NCI-H1930 (cell line): ENCODE data around the gene ENTREP3.

ENCODE experiments used
- DNase-seq, 2 experiments: peaks; one replicate each; lab custom pipeline; 2025; lab: John Stamatoyannopoulos, UW

Gene ENTREP3

DNA sequence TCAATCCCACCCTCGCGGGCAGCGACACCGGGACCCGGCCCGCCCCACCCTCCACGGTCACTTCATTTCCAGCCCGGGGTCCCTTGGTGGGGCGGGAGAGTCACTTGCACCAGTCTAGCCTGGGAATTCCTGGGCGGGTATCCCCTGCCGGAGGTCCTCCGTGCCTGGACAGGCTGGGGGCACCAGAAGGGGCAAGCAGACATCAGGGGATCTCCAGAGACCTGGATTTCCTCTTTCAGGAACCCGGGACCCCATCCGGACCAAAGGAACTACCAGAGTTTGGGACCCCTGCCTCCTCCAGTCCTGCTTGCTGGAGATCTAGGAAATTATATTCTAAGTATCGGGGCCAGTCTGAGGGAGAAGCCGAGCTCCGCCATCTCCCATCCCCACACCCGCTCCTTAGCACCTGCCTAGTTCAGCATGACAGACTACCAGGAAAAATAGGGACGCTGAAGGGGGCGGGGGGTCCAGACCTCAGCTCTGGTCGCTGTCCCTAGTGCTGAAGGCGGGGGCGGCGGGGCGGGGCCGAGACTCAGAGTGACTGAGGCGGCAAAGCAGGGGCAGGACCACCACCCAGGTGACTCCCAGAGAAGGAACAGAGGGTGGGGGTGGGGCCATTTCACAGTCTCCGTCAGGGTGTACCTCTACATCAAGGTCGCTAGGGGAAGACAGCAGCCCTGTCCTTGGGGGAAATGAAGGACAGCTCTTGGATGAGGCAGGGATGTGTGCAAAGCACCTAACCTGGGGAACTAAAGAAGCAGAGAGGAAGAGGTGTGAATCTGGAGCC is 22.8 kb upstream of the ENTREP3 start:
- peak; percentile 24 to 43 for DNase-seq

DNA sequence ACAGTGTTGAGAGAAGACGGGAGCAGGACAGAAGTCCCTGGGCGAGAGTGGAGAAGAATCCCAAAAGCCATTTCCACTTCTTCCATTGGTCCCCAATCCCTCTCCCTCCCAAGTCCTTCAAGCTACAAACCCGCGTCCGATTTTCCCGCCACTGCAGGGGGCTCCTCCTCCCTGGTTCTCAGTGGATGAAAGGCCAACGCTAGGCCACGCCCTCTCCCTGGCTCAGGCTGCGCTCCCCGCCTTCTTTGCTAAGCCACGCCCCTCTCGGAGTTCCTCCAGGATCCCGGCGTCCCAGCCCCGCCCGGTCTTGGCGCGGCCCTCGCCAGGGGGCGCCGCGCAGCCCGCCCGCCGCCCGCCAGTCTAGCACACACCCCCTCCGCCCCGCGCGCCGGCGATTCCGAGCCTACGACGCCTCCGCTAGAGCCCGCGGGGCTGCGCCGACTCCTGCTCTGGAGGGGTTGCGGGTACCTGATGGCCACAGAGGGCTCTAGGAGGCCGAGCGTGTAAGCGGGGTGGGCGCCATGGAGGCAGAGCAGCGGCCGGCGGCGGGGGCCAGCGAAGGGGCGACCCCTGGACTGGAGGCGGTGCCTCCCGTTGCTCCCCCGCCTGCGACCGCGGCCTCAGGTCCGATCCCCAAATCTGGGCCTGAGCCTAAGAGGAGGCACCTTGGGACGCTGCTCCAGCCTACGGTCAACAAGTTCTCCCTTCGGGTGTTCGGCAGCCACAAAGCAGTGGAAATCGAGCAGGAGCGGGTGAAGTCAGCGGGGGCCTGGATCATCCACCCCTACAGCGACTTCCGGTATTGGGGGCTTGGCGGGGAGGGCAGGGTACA is 22.0 kb upstream of the ENTREP3 start, which contains the start of gene HCN3:
Gene HCN3, plus strand, starts transcription at position 394 of the 832 bp plus-strand sequence. Its CDS starts 128 bp downstream, at position 522.
- DNase-seq: peak; percentile 97

DNA sequence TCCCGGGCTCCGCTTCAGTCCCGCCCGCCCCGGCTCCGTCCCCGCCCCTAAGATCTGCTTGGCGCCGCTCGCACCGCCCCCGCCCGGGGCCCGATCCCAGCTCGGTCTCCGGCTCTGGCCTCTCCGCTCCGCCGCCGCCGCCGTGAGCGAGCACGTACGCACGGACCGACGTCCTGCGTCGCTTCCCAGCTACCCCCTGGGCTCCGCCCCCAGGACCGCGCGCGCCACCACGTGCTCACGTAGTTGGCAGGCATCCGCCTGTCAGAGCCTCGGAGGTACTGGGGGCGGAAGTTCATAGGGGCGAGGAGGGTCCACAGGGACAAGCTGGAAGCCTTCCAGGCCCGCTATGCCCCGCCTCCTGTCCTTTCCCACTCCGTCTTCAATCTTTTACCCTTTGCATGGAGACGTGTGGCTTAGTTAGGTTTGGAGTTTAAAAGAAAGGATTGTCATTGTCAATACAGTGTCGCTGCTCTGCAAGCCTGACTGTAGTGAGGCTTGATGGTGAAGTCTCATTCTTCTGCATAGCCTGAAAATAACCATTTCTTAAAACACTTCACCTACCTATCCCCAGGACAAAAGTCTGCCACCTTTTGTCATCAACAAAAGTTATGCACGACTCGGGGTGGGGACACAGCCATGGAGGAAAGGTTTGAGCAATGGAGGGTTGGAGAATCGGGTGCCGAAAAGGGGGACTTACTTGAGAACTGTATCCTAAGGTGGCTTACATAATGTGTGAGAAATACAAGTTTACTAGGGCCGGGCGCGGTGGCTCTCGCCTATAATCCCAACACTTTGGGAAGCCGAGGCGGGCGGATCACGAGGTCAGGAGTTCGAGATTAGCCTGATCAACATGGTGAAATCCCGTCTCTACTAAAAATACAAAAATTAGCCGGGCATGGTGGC is 18.3 kb upstream of the ENTREP3 start, which contains the start of gene CLK2:
Gene CLK2, minus strand, starts transcription at position 162 of the 903 bp plus-strand sequence. CDS start 2,527 bp downstream, outside the sequence.
- DNase-seq: peak; percentile 93 to 95

DNA sequence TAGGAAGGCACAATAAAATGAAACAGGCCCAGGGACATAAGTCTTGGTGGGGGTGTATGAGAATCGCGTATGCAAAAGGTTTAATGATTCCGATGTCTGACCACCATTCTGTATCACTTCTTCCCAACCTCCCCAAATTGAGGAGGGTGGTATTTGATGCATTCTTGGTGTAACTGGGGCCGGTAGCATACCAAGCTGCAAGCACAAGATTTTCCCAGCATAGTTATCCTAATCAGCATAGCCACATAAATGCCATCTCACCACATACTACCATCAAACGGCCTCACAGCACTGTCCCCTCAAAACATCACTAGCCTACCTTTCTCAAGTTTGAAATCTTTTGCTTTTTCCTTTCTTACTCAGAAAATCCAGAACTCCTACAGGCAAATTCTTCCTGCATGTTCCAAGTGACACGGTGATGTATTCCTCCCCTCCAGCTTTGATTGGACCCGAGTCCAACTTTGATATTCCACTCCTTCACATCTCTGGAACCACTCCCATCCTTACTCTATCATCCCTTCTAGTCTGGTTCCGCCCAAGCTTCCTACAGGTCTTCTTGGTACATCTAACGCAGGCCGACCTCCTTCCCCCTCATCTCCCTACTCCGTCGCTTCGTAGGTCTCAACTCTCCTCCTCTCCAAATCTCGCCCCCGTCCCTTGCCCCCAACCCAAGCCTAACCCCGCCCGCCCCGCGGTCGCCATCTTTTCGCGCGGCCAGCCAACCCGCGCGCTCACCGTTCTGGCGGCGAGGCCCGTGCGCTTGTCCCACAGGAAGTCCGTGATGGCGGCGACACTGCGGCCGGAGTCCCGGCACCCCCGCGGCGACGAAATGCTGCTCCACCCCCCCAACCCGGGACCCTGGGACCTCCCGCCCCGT is 17.4 kb upstream of the ENTREP3 start:
- peak; percentile 62 to 73 for DNase-seq

DNA sequence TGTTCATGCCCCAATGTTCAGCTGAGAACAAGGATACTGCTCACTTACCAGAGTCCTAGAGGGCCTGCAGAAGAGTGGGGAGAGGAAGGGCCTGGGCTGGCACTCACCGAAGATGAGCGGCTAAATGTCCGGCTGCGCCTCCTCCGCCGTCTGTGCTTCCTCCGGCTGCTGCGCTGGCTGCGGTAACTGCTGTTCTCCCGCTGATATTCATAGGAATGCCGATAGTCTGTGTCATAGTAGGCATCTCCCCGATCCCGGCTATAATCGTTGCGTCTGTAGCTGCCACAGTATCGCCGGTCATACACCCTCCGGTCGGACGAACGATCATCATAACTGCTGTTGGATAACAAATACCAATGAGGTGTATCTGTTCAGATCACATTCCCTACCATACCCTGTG is 14.1 kb upstream of the ENTREP3 start:
- DNase-seq: no peak

DNA sequence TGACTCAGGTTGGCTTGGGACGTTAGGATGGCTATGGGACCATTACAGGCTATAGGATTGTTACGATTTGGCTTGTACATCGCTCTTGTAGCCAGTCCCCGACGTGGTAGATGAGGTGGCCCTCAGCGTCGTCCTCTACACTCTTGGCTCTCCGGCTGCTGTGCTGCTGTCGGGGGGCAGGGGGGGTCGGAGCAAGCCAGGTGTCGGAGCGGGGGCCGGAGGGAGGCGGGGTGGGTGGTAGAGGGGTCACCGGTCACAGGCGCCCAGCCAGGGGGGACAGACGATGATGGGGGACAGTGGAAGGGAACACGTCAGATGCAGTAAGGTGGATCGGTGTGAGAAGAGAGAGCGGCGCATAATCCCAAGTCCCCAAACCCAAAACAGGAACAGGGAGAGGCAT is 13.3 kb upstream of the ENTREP3 start:
- no peak for DNase-seq

DNA sequence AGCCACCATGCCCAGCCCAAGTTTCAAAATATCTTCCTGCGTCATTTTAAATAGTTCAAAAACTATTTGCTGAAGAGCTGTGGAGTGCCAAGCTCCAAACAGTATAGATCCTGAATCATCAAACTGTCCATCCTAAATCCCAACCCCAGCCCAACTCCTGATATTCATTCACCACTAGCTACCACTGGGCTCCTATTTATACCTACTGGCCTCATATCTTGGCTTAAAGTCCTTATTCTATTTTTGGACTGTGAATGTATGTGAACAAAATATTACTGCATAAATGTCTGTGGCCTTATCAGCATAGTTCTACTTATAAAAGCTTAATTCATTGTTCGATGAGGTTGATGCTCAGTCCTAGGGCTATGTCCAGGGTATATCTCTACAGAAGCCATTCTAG is 12.1 kb upstream of the ENTREP3 start:
- DNase-seq: no peak

DNA sequence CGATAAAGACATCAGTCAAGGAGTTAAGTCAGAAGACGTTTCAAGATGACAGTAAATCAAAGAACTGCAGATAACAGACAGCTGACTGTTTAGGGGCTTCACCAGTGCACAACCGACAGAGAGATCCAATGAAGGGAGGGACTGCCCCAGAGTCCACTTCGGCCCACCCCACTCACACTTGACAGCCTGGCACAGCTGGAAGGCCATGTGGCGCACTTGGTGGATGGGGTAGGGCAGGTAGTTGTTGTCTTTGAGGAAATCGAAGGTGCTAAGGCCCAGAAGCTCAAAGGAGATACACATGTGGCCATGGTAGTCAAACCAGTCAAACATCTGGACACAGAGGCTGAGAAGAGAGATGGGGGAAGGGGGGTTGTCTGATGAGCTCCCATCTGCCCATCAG is 11.3 kb upstream of the ENTREP3 start:
- no peak for DNase-seq

DNA sequence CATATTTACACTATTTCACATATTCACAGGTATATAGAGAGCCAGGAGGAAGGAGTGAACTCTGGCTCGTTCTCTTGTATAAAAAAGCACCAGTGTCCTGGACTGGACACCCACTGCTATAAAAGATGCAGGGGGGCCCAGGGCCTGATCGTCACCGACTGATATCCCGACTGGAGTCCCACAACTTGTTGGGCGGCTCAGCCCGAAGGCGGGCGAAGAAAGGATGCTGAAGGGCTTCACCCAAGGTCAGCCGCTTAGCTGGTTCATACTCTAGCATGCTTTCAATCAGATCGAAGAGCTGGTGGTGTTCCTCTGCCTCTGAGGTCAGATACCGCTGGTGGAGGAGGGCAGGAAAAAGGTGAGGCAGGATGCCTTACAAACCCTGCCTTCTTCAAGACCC is 7.8 kb upstream of the ENTREP3 start:
- DNase-seq: no peak

DNA sequence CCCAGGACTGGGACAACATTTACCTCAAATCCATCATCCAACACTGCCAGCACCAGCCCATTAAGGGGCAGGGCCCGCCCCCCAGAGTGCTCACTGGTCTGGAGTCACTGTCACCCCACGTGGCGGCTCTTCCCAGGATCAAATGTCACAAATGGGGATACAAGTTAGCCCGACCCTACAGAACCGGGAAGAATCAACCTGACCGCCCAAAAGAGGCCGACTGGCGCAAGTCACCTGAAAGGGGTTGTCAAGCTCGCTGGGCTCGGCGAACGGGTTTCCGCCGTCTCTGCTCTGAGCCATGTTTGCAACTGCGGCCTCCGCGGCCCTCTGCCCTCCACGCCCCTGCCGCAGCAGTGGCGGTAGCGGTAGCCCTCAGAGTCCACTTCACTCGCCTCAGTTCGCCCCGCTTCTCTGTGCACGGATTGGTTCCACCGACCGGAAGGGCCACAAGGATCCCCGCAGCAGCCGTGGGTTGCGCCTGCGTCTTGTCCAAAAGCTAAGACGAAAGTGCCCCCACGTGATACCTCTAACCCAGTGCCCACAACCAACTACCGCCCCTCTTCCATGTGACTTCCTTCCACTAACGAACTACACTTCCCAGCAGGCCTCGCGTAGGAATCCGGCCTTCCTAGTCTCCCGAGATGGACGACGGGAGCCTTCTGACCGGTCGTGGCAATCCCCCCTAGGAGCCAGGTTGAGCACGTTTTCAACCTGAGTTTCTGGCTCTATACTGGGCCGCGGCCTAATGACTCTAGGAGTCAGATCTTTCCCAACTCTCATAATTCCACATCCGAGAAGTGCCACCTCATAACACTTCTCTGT is 6.8 kb upstream of the ENTREP3 start, which contains the start of gene SCAMP3:
Gene SCAMP3, minus strand, starts transcription at position 509 of the 822 bp plus-strand sequence. Its CDS starts 209 bp downstream, at position 300.
- peak; percentile 94 for DNase-seq

DNA sequence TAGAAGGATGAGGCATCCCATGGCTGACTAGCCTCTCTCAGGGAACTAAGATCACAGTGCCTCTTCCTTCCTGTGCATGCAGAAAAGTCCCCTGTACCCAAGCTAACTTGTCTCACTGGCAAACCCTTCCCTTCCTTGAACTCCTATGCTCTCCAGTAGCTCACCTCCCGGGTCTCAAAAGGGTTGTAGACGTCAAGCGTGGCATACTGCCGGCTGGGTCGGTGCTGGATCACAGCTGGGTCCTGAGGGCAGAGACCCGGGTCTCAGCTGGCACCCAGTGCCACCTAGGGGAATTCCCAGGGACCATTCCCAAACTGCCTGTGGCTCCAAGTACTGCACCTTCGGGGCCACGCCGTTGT is 6.2 kb upstream of the ENTREP3 start:
- DNase-seq: no peak

DNA sequence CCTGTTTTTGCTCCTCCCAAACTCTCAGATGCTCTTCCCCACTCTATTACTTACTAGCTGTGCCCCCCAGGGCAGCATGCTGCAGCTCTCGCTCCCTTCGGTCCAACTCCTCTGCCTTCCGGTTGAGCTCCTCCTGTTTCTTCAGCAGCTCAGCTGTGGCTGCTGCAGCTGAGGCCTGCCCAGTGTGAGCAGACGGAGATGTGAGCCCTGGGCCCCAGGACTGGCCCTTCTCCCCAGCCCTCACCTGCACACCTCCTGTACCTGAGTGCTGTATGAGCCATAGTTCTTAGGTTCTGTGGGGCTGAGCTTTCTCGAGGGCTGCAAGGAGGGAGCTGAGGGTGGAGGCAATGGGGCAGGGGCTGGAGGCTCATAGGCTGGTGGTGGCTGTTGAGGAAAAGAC is 5.0 kb upstream of the ENTREP3 start:
- DNase-seq: no peak

DNA sequence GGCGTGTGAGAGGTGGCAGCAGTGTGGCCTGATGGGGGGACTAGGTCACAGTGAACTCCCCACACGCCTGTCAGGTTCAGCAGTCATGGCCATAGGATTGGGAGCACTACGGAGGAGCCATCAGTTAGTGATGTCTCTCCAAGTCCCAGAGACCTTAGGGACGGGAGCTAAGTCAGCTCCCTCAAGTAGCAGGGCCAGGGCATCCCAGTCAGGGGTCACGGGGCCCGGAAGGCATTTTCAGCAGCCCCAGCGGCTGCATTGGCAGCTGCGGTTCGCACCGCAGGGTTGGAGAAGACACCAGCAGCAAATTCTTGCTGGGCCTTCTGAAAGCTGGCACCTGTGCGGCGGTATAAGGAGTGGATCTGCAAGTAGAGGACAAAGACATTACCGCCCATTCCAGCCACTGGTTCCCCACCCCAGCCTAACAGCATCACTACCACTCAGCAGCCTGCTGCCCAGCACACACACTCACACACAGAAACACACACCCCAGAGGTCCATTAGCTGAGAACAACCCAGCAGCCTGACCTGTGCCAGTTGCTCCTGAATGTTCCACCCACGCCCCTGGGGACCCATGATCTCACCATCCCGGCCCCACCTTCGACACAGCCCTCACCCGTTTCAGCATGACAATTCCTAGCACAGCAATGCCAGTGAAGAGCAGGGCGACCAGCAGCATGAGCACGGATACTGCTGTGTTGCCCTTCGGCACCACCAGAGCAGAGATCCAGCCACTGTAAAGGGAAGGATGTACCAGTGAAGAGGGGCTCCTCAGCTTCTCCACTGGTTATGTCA is 972 bp upstream of the ENTREP3 start:
- DNase-seq: no peak

DNA sequence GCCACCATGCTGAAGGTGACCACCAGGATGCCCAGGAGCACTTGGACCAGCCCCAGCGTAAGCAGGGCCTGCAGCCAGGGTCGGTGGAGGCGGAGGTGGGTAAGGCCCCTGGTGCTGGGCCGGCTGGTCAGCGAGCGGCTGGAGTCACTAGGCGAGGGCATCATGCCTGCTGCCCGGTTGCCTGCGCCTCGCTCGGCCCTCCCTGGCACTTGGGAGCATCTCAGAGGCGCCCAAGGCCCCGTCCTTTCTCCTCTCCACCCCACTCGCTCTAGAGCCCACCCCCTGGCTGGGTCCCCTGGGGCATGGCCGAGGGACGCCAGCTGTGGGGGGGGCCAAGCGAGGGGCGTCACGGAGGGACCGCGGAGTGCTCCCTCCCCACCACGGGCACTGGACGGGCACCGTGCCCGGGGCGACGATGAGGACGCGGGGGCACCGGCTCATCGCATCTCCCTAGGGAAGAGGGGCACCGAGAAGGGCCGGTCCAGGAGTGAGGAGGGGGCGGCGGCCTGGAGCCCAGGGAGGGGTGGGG is 505 bp downstream of the ENTREP3 start:
- no peak for DNase-seq

DNA sequence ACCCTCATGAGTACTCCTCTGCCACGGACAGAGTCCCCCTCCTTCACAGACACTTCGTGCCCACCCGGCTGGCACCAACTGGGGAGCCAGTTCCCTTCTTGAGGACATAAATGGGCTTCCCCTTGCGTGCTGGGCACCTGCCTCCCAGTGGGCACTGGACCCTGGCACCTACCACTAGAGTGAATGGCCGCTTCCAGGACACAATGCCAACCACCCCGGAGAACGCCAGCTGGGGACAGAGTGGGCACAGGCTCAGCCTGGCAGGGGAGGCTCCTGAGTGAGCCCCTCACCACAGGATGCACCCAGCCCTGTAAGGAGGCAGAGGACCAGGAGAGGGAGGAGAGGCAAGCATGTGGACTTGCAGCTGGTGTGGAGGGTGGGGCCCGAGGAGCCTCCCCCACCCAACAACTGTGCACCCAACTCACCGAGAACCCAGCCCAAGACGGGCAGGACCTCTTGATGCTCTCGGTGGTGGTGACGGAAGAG is 1.0 kb downstream of the ENTREP3 start:
- no peak for DNase-seq

DNA sequence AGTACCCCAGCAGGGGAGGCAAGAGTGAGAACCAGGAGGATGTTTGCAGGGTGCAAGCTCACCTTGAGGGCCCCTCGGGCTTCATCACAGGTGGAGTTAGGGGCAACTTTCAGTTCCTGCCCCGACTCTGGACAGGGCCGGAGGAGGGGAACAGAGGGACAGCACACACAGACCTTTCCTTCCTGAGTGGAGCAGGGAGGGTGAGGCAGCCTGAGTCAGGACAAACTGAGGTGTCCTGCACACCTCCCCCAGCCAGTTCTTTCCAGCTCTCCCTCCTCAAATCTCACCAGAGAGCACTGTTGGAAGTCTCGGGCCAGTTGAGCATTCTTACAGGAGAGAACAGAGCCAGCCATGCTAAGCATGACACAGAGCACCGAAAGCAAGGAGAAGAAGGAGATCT is 1.5 kb downstream of the ENTREP3 start:
- no peak for DNase-seq

DNA sequence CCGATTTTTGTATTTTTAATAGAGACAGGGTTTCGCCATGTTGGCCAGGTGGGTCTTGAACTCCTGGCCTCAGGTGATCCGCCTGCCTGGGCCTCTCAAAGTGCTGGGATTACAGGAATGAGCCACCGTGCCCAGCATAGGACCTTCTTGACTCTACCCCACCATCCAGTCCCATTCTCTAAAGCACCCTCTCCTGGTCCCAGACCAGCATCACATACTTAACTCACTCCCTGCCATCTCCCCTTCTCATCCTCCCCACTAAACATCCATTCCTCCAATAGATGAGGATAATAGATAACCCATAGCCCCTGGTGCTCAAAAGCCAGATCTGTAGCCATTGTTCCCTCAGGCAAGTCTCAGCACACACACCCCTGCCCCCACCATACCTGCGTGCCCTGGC is 2.1 kb downstream of the ENTREP3 start:
- no peak for DNase-seq

DNA sequence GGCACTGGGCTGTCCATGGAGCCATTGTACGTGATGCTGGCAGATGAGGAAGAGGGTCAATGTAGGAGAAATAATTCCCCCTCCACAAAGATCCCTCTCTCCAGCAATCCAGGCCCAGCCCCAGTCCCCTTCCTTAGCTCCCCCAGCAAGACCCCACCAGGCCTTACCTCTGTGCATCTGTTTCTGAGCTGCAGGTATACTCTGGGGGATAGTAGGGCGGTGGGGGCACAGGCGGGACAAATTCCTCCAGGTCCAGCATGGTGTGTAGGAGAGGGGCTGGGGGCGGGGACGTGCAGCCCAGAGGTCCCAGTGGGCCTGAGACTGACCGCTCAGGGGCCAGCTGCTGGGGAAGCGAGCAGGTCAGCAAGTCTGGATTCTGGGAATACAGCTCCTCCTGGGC is 3.7 kb downstream of the ENTREP3 start:
- DNase-seq: no peak
